GM18858 (cell line): ENCODE measurements around the gene FAM234A.

Experiments used
- ATAC-seq: cut with Tn5 transposase; IDR thresholded peaks from one replicate; pipeline ENCODE4 v1.9.1; 2021; ENCODE audit not compliant: unreplicated experiment

FAM234A gene

DNA sequence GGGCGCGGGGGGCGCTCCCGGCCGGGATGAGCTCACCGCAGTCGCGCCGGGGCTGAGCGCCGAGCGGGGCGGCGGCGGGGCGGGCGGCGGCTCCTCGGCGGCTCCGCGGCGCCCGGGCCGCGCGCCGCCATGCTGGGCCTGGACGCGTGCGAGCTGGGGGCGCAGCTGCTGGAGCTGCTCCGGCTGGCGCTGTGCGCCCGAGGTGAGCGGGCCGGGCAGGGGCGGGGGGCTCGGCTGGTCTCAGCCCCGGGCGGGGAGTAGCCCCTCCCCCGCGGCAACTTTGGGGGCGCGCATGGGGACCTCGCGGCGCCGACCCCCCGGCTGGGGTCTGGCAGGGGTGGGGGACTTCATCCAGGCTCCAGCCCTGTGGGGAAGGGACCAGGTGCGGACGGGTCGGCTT is 45.9 kb downstream of the FAM234A start, which contains the start of gene ARHGDIG:
ARHGDIG (plus strand) TSS at position 40 of the 400 bp plus-strand sequence; CDS start at position 130, 90 bp downstream.
- no peak for ATAC-seq

GRCh38 chr16:280991-281659 is 46.5 kb downstream of the FAM234A start:
- no peak for ATAC-seq

DNA sequence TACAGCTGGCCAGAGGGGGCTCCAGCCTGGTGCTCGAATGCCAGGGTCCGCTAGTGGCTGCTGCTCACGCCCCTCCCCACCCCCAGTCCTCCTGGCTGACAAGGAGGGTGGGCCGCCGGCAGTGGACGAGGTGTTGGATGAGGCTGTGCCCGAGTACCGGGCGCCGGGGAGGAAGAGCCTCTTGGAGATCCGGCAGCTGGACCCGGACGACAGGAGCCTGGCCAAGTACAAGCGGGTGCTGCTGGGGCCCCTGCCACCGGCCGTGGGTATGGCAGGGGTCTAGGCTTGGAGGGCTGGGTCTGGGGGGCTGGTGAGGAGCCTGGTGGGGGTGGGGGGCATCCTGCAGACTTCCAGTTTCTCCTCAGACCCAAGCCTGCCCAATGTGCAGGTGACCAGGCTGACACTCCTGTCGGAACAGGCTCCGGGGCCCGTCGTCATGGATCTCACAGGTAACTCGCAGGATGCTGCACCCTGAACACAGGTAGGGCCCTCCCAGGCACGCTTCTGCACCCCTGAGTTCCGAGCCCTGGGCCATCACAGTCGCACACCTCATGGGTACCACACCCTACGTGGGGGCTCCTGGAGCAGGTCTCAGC is 47.1 kb downstream of the FAM234A start:
- ATAC-seq: no peak

- no peak for ATAC-seq
These were observed 47.9 kb downstream of the FAM234A start for GRCh38 chr16:282491-282890.

- no peak for ATAC-seq
These were observed 48.6 kb downstream of the FAM234A start, which contains the start of gene PDIA2 for GRCh38 chr16:283033-283805. Gene PDIA2 (plus strand): TSS chr16:283164. CDS start chr16:283170, 6 bp downstream.

- ATAC-seq: no peak
These were observed 49.8 kb downstream of the FAM234A start for GRCh38 chr16:284204-285120.

- no peak for ATAC-seq
These were observed 50.8 kb downstream of the FAM234A start for GRCh38 chr16:285146-286055.

GRCh38 chr16:286491-287297 is 52.1 kb downstream of the FAM234A start:
- ATAC-seq: no peak

DNA sequence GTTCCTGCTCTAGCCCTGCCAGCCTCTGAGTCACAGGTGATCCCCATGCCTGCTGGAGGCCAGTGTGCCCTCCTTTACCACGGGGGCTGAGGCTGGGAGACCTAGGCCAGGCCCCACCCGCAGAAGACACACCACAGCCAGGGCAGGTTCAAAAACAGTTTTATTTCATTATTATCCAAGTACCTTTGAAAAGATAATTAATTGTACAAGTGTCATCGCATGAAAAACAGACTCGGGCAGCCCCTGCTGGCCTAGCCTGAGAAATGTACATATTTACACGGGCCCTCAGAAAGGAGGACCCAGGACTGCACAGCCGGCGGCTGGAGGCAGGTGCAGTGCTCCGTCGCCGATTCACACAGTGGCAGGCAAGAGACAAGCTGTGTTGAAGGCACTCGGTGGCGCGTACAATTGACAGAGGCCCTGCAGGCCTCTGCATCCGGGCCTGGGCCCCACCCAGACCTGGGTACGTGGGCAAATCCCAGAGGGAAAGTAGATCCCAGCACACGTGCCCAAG is 52.7 kb downstream of the FAM234A start:
- ATAC-seq: no peak

- no peak for ATAC-seq
These were observed 53.6 kb downstream of the FAM234A start for GRCh38 chr16:287981-288920.

DNA sequence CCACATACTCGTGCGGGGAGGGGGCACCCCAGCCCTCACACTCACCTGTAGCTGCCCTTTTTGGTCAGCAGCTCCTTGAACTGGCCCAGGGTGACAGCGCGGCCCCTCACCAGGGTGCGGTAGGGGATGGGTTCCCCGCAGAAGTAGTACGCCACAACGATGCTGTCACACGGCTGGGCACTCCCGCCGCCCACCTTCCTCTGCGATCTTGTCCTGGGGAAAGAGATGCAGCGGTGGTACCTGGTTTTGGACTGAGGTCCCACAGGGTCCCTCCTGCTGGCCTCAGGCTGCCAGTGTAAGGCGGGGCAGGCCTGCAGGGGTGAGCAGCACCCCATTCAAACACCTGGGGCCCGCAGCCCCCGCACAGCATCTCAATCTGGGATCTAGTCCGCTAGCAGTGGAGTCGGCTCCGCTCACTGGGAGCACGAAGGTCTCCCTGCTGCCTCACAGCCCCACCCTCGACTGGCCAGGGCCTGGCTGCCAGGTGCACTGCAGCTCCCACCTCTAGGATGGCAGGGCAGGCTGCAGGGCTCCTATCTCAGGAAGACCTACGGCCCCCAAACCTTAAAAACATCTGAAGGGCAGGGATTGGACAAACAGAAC is 54.9 kb downstream of the FAM234A start:
- no peak for ATAC-seq

DNA sequence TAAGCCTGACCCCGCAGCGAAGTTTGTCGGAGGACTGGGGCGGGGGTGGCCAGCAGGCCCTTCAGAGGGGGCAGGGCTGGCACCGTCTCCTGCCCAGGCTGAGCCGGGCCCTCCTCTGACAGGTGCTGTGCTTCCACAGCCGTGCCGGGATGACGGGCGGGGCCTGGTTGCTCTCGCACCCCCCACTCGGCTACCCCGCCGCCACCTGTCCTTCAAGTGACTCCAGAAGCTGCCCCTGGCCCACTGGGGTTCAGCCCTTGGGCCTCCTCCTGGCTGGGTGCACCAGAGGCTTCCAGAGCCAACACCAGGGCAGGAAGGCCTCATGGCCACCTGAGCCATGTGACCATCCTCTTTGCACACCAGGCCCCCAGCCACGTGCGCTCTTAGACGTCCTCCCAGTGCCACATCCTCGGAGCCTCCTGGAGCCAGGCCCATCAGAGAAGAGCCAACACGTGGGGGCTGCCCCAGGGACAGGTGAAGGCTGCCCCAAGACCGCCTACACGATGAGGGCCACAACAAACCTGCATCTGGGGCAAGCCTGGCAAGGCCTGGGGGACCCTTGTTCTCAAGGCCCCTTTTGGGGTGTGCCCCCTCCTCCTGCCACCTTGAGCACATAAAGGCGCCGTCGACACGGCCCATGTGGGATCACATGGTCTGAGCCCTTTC is 55.5 kb downstream of the FAM234A start:
- no peak for ATAC-seq

DNA sequence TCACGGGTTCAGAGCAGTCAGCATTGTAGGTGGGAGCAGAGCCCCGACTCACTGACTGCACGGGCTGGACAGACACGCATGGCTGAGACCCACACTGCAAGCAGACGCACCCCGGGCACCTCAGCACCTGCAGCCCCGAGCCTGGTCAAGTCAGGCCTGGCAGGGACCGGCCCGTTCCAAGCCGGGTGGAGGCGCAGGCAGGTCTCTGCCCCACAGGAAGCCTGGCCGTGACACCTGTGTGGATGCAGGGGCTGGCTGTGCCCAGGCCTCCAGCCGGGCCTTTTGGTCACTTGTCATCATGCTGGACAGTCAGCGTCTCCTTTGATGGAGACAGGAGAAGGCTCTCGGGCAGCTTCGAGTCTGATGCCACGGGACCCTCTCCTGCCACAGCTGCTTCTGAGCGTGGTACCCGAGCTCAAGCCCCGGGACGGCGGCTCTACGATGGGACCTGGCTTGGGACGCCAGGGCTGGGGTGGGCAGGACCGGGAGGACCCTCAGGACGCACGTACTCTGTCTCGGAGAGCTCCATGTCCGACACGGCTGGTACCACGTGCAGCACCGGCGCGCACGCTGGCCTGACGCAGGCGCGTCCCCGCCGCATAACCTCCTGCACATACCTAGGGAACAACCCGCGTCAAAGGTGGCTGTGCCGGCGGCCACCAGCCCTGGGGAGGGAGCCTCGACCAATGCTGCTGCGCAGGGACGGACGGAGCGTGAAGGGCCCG is 56.2 kb downstream of the FAM234A start:
- ATAC-seq: no peak

DNA sequence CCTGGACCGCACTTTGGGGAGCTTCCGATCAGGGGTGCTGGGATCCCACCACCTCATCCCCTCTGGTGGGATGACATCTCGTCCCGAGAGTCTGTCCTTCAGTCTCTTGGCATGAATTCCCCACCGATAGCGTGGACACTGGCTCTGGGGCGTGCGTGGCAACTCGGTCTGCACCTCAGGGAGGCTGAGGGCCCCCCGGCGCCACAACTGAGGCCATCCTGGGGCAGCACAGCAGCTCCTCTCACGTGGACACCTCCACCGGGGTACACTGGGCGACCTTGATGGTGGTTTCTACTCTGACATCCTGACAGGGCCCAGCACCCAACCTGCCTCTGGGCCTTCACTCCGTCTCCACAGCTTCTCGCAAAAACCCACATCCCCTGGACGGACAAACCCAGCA is 56.9 kb downstream of the FAM234A start:
- no peak for ATAC-seq

- ATAC-seq: no peak
These were observed 58.6 kb downstream of the FAM234A start for GRCh38 chr16:293043-293775.
